ENCODE results near the gene PITHD1.
"Not testable (repeated sequence)": the region's sequence is repeated elsewhere in the genome, so short reads cannot be mapped to it uniquely, and the experiment has no call there.

Gene PITHD1

GRCh38 chr1:23827717-23828116, 49.5 kb downstream of the PITHD1 start:
- TF ChIP-seq CTCF (IDR thresholded peaks at IDR 0.05; ENCODE audit: control extremely low read depth, extremely low read depth, low read depth, missing control alignments), result no peak
- ChIA-PET CTCF (interaction anchor here (14.2 kb wide), 1 partner anchor 18 kb away, joined by 185 read pairs; no protein-coding TSS in a partner anchor), POLR2A (no interaction called here)
- DNase-seq (ENCODE audit: extremely low spot score), result no peak

GRCh38 chr1:23834156-23834555, 55.9 kb downstream of the PITHD1 start:
- CTCF ChIA-PET, result interaction anchor here (1.7 kb wide), 1 partner anchor 24 kb away, joined by 9 read pairs; no protein-coding TSS in a partner anchor
- DNase-seq (ENCODE audit: extremely low spot score); POLR2A ChIA-PET: not testable (repeated sequence)

GRCh38 chr1:23836037-23836436, 57.8 kb downstream of the PITHD1 start:
- CTCF ChIA-PET, result no interaction called here
- no peak for TF ChIP-seq CTCF (IDR thresholded peaks at IDR 0.05; ENCODE audit: control extremely low read depth, extremely low read depth, low read depth, missing control alignments)
- POLR2A ChIA-PET, result no interaction called here

More at GRCh38 chr1:23836037-23836436, 57.8 kb downstream of the PITHD1 start:
- no peak for DNase-seq (ENCODE audit: extremely low spot score)
